WTC11 (cell line): Measurements from ENCODE around the gene ADAMTS18. TPM values are rescaled to one million over a fixed set of nuclear protein-coding genes. Genes with fewer than 3 reads are reported as not detected.

Experiments used
- ATAC-seq: fragments of 200-7000 bp; cut with Tn5 transposase; 2 replicates; pipeline ENCODE4 v1.10.0; 2021; ENCODE audit warnings: mild to moderate bottlenecking, moderate library complexity
- CTCF ChIA-PET: fragments of 300-600 bp; sonication (Branson Sonifier 250); formaldehyde crosslinking; loops from one replicate; lab custom pipeline; 2021; ENCODE audit warnings: antibody characterized with exemption; lab: Charles Lee
- POLR2A ChIA-PET: fragments of 350-600 bp; sonication (Branson Sonifier 250); formaldehyde crosslinking; loops from one replicate; lab custom pipeline; 2021; ENCODE audit warnings: antibody characterized with exemption; lab: Charles Lee
- DNase-seq: peaks from one replicate; pipeline ENCODE4 v3.0.0; 2021; ENCODE audit warnings: low spot score
- H3K27ac Mint-ChIP-seq: 2 replicates; pipeline ENCODE4 v1.8.0; 2021; ENCODE audit warnings: mixed read lengths
- H3K27me3 Mint-ChIP-seq: 2 replicates; pipeline ENCODE4 v1.8.0; 2021; ENCODE audit warnings: low read depth, mild to moderate bottlenecking, moderate library complexity, mixed read lengths
- H3K36me3 Mint-ChIP-seq: 2 replicates; pipeline ENCODE4 v1.8.0; 2021; ENCODE audit warnings: mixed read lengths
- H3K4me1 Mint-ChIP-seq: 2 replicates; pipeline ENCODE4 v1.8.0; 2022; ENCODE audit warnings: mixed read lengths
- H3K4me3 Mint-ChIP-seq: 2 replicates; pipeline ENCODE4 v1.8.0; 2021; ENCODE audit warnings: mild to moderate bottlenecking, moderate library complexity, mixed read lengths
- H3K9me3 Mint-ChIP-seq: 2 replicates; pipeline ENCODE4 v1.8.0; 2021; ENCODE audit warnings: mixed read lengths
- AR ChIP-seq: fragments of 250-450 bp; sonication (Bioruptor Pico); IDR thresholded peaks from 2 replicates; pipeline ENCODE4 v1.9.0; 2021; ENCODE audit warnings: mild to moderate bottlenecking
- ATF6 ChIP-seq: sonication (generic); formaldehyde crosslinking; IDR thresholded peaks from 2 replicates; pipeline ENCODE4 v1.8.1; 2023; ENCODE audit warnings: mild to moderate bottlenecking, missing genetic modification reagents
- CBFB ChIP-seq: sonication (generic); formaldehyde crosslinking; IDR thresholded peaks from 2 replicates; pipeline ENCODE4 v1.8.1; 2022; ENCODE audit warnings: mild to moderate bottlenecking, low read depth, missing genetic modification reagents
- GABPB1 ChIP-seq: sonication (generic); formaldehyde crosslinking; IDR thresholded peaks from 2 replicates; pipeline ENCODE4 v1.8.1; 2023; ENCODE audit warnings: mild to moderate bottlenecking, missing genetic modification reagents
- NFATC4 ChIP-seq: fragments of 250-450 bp; sonication (Bioruptor Pico); IDR thresholded peaks from 2 replicates; pipeline ENCODE4 v1.9.0; 2021; ENCODE audit warnings: mild to moderate bottlenecking
- NFE2L1 ChIP-seq: sonication (generic); formaldehyde crosslinking; IDR thresholded peaks from 2 replicates; pipeline ENCODE4 v1.8.1; 2023; ENCODE audit warnings: missing genetic modification reagents
- OVOL2 ChIP-seq: fragments of 250-450 bp; sonication (Bioruptor Pico); IDR thresholded peaks from 2 replicates; pipeline ENCODE4 v1.9.0; 2021; ENCODE audit warnings: mild to moderate bottlenecking, borderline replicate concordance
- SMAD4 ChIP-seq: sonication (generic); formaldehyde crosslinking; IDR thresholded peaks from 2 replicates; pipeline ENCODE4 v1.8.0; 2022; ENCODE audit warnings: mild to moderate bottlenecking, missing genetic modification reagents
- TCF7 ChIP-seq: sonication (generic); formaldehyde crosslinking; IDR thresholded peaks from 2 replicates; pipeline ENCODE4 v1.8.0; 2022; ENCODE audit warnings: mild to moderate bottlenecking, low read depth, missing genetic modification reagents, moderate library complexity
- ZNF263 ChIP-seq: sonication (generic); formaldehyde crosslinking; IDR thresholded peaks from 2 replicates; pipeline ENCODE4 v1.8.1; 2022; ENCODE audit warnings: low read depth, mild to moderate bottlenecking, moderate library complexity, missing genetic modification reagents
- ZNF396 ChIP-seq: fragments of 250-450 bp; sonication (Bioruptor Pico); IDR thresholded peaks from 2 replicates; pipeline ENCODE4 v1.8.0; 2021; ENCODE audit warnings: mild to moderate bottlenecking, moderate library complexity, borderline replicate concordance
- ZNF416 ChIP-seq: fragments of 250-450 bp; sonication (Bioruptor Pico); IDR thresholded peaks from 2 replicates; pipeline ENCODE4 v1.9.0; 2021; ENCODE audit warnings: mild to moderate bottlenecking, inconsistent platforms
- total RNA-seq: library from RNA; stranded (reverse); gene quantifications from 3 replicates; pipeline ENCODE4 v1.2.3, GENCODE V29; 2021
- TF ChIP-seq, protein P1 (sequence below): sonication (generic); formaldehyde crosslinking; IDR thresholded peaks from 2 replicates; pipeline ENCODE4 v1.8.0; 2022; ENCODE audit warnings: mild to moderate bottlenecking, missing genetic modification reagents
- TF ChIP-seq, protein P2 (sequence below): sonication (generic); formaldehyde crosslinking; IDR thresholded peaks from 2 replicates; pipeline ENCODE4 v1.8.1; 2022; ENCODE audit warnings: low read depth, missing genetic modification reagents, borderline replicate concordance
- TF ChIP-seq, protein P3 (sequence below): fragments of 200-600 bp; IDR thresholded peaks from 2 replicates; pipeline ENCODE4 v1.8.0; 2022; ENCODE audit warnings: antibody characterized with exemption
- TF ChIP-seq, protein P4 (sequence below): sonication (generic); formaldehyde crosslinking; IDR thresholded peaks from 2 replicates; pipeline ENCODE4 v1.8.0; 2022; ENCODE audit warnings: mild to moderate bottlenecking, missing genetic modification reagents

The ADAMTS18 gene
- total RNA-seq, 1 experiment from 2014 or later, result 0.17 TPM

DNA sequence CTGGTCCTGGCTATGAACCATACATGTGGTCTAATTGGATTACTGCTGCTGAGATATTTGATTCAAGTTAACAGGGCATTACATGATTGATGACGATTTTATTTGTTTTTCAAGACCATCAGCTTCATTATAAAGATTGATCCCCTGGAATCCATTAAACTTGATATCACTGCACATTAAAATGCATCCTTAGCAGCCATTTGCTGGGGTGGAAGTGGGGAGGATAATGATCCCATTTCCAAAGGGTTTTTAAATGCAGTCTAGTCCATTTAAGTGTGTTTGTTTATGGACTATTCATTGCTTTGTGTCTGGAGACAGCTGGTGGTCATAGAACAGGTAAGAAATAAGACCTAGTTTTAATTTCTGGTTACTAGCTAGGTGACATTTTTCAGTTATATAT, 40.9 kb downstream of the ADAMTS18 start (continued):
- TF ChIP-seq, protein P1, sequence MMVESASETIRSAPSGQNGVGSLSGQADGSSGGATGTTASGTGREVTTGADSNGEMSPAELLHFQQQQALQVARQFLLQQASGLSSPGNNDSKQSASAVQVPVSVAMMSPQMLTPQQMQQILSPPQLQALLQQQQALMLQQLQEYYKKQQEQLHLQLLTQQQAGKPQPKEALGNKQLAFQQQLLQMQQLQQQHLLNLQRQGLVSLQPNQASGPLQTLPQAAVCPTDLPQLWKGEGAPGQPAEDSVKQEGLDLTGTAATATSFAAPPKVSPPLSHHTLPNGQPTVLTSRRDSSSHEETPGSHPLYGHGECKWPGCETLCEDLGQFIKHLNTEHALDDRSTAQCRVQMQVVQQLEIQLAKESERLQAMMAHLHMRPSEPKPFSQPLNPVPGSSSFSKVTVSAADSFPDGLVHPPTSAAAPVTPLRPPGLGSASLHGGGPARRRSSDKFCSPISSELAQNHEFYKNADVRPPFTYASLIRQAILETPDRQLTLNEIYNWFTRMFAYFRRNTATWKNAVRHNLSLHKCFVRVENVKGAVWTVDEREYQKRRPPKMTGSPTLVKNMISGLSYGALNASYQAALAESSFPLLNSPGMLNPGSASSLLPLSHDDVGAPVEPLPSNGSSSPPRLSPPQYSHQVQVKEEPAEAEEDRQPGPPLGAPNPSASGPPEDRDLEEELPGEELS (CRISPR knock-in tag), result no peak
- TF ChIP-seq ZNF396 (CRISPR knock-in tag) (no peak), NFATC4 (no peak), ATF6 (CRISPR knock-in tag) (no peak), ZNF416 (no peak)
- TF ChIP-seq, protein P2, sequence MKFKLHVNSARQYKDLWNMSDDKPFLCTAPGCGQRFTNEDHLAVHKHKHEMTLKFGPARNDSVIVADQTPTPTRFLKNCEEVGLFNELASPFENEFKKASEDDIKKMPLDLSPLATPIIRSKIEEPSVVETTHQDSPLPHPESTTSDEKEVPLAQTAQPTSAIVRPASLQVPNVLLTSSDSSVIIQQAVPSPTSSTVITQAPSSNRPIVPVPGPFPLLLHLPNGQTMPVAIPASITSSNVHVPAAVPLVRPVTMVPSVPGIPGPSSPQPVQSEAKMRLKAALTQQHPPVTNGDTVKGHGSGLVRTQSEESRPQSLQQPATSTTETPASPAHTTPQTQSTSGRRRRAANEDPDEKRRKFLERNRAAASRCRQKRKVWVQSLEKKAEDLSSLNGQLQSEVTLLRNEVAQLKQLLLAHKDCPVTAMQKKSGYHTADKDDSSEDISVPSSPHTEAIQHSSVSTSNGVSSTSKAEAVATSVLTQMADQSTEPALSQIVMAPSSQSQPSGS, result no peak

GRCh38 chr16:77387815-77388209, 47.0 kb downstream of the ADAMTS18 start:
- Mint-ChIP-seq H3K9me3 (no peaks in the 10 kb centered on the region), H3K27ac (no peak overlapping the region), H3K27me3 (no peaks in the 10 kb centered on the region), H3K36me3 (no peaks in the 10 kb centered on the region), H3K4me3 (no peak overlapping the region; the same call in 1 of the 2 replicates), H3K4me1 (peaks cover 45% of the 10 kb centered on the region)
- POLR2A ChIA-PET, result interaction anchor here (1.2 kb wide), 1 partner anchor 46 kb away, joined by 3 read pairs; no protein-coding TSS in a partner anchor
- DNase-seq, result no peak
- CTCF ChIA-PET, result interaction anchor here (1.1 to 1.6 kb wide), 3 partner anchors 11 to 615 kb away, joined by 3 to 4 read pairs (median 4); no protein-coding TSS in a partner anchor
- peak; percentile 84 for ATAC-seq
- TF ChIP-seq SMAD4 (CRISPR knock-in tag), result no peak
- no peak for TF ChIP-seq TCF7 (CRISPR knock-in tag)
- TF ChIP-seq CBFB (CRISPR knock-in tag), result no peak
- TF ChIP-seq, protein P3, sequence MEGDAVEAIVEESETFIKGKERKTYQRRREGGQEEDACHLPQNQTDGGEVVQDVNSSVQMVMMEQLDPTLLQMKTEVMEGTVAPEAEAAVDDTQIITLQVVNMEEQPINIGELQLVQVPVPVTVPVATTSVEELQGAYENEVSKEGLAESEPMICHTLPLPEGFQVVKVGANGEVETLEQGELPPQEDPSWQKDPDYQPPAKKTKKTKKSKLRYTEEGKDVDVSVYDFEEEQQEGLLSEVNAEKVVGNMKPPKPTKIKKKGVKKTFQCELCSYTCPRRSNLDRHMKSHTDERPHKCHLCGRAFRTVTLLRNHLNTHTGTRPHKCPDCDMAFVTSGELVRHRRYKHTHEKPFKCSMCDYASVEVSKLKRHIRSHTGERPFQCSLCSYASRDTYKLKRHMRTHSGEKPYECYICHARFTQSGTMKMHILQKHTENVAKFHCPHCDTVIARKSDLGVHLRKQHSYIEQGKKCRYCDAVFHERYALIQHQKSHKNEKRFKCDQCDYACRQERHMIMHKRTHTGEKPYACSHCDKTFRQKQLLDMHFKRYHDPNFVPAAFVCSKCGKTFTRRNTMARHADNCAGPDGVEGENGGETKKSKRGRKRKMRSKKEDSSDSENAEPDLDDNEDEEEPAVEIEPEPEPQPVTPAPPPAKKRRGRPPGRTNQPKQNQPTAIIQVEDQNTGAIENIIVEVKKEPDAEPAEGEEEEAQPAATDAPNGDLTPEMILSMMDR, result no peak
- TF ChIP-seq, protein P4, sequence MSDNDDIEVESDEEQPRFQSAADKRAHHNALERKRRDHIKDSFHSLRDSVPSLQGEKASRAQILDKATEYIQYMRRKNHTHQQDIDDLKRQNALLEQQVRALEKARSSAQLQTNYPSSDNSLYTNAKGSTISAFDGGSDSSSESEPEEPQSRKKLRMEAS, result no peak
- TF ChIP-seq AR (CRISPR knock-in tag), result no peak
- no peak for TF ChIP-seq GABPB1 (CRISPR knock-in tag)
- TF ChIP-seq OVOL2 (CRISPR knock-in tag), result no peak
- TF ChIP-seq ZNF263, result no peak
- TF ChIP-seq NFE2L1, result no peak
